DND-41 (cell line): ENCODE results near the gene GPRC5A.

Source experiments
- CTCF ChIP-seq: IDR thresholded peaks from 2 replicates; pipeline ENCODE4 v1.5.1; 2012; ENCODE audit warnings: borderline replicate concordance, low read length, moderate library complexity, mild to moderate bottlenecking; ENCODE audit not compliant: poor library complexity, severe bottlenecking; ENCODE audit errors: extremely low read depth
- EZH2 ChIP-seq: IDR thresholded peaks from 3 replicates; pipeline ENCODE4 v1.6.1; 2012; ENCODE audit warnings: borderline replicate concordance, low read depth, mild to moderate bottlenecking, moderate library complexity, low read length, inconsistent platforms; ENCODE audit not compliant: severe bottlenecking

GRCh38 chr12:12952036-12952435 lies 60.7 kb downstream of the GPRC5A start, which contains the start of gene GPRC5D:
- TF ChIP-seq CTCF (no peak), EZH2 (no peak)
